GM21390 (cell line): Measurements from ENCODE around the gene NSL1.

ENCODE experiments used
- ATAC-seq: cut with Tn5 transposase; IDR thresholded peaks from one replicate; pipeline ENCODE4 v1.9.1; 2021; ENCODE audit not compliant: unreplicated experiment

NSL1 gene, protein sequence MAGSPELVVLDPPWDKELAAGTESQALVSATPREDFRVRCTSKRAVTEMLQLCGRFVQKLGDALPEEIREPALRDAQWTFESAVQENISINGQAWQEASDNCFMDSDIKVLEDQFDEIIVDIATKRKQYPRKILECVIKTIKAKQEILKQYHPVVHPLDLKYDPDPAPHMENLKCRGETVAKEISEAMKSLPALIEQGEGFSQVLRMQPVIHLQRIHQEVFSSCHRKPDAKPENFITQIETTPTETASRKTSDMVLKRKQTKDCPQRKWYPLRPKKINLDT

DNA sequence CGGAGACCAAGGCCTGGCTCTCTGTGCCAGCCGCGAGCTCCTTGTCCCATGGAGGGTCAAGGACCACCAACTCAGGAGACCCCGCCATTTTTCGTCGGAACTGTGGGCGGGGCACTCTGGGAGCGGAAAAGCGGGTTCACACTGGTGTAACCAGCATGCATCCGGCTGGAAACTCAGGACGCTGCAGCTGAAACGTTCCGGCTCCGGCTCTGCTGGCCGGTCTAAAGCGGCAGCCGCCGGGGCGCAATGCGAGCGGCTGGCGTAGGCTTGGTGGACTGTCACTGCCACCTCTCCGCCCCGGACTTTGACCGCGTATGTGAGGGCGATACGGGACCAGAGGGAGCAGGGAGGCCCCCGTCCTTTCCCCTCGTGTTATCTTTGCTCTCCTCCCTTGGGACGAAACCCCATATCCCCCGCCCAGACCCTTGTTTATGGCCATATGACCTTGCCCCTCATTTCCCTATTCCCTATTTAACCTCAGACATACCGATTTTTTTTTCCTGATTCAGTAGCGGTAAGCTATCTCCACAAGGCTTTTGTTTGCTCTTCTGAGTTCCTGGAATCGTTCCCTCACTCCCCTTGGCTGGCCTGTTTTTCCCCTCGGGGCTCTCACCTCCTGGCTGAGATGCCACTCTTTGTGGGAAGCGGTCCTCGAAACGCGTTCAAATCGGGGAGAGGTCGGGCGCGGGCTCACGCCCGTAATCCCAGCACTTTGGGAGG, at the start of gene NSL1, which contains the start of gene TATDN3:
TSS of gene NSL1 (minus strand) at position 102 of the 720 bp plus-strand sequence. CDS start at position 88, 14 bp downstream.
TSS of gene TATDN3 (plus strand) at position 219 of the 720 bp plus-strand sequence. CDS start at position 247, 28 bp downstream.
- ATAC-seq, result peak; percentile 63

DNA sequence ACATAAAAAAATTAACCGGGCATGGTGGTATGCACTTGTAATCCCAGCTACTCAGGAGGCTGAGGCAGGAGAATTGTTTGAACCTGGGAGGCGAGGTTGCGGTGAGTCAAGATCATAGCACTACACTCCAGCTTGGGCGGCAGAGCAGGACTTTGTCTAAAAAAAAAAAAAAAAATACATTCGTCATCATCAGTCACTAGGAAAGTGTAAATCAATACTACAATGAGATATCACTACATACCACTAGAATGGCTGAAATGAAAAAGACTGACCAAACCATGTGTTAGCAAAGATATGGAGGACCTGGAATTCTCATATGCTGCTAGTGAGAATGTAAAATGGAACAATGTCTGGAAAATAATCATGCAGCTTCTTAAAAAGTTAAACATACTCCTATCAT, 46.6 kb upstream of the NSL1 start:
- no peak for ATAC-seq

DNA sequence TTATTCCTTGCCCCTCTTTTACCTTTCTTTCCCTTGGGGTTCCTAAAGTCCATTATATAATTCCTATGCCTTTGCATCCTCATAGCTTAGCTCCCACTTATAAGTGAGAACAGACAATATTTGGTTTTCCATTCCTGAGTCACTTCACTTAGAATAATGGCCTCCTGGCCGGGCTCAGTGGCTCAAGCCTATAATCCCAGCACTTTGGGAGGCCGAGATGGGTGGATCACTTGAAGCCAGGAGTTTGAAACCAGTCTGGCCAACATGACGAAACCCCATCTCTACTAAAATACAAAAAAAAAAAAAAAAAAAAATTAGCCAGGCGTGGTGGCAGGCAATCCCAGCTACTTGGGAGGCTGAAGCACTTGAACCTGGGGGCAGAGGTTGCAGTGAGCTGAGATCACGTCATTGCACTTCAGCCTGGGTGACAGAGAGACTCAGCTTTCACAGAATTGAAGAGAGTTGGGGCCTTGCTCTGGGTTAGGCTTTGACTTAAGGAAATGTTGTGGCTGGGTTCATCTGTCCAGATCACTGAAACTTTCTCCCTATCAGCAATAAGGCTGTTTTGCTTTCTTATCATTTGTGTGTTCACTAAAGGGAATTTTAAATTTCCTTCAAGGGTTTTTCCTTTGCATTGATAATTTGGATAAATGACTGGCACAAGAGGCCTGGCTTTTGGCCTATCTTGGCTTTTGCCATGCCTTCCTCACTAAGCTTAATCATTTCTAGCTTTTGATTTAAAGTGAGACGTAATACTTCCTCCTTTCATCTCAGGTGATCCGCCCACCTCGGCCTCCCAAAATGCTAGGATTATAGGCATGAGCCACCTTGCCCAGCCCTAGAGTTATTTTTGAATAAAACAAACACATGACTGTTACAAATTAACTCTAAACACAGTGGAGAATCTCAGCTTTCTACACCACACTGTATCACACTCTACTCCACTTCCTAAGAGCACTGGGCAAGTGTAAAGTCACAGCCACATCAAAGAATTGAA, 41.9 kb upstream of the NSL1 start:
- peak; percentile 73 for ATAC-seq

DNA sequence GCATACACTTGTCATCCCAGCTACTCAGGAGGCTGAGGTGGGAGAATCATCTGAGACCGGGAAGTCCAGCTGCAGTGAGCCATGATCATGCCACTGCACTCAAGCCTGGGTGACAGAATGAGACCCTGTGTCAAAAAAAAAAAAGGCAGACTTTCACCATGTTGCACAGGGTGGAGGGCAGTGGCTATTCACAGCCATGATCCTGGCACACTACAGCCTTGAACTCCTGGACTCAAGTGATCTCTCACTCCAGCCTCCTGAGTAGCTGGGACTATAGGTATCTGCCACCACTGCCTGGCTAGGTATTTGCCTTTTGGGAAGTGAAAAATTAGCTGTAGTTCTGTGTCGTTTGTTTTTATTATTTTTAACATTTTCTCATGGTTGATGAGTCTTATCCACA, 36.8 kb upstream of the NSL1 start:
- no peak for ATAC-seq

DNA sequence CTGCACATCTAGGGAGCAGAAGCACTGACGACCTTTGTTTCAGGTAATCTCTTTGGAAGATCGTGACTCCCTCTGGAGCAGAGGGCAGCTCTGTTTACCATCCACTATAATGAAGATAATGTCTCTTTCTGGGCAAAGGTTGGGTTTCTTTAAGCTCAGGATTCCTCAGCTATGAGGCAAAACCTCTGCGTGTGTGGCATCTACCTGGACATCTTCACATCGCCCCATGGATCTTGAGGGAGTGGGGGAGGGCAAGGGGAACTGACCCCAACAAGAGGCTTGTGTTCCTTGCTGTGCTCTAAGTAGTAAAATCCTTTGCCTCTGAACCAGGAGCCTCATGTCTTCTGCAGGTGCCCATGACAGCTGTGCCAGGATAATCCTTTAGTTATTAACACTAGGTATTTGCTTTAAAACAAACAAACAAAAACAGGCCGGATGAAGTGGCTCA, 36.3 kb upstream of the NSL1 start:
- ATAC-seq, result no peak

DNA sequence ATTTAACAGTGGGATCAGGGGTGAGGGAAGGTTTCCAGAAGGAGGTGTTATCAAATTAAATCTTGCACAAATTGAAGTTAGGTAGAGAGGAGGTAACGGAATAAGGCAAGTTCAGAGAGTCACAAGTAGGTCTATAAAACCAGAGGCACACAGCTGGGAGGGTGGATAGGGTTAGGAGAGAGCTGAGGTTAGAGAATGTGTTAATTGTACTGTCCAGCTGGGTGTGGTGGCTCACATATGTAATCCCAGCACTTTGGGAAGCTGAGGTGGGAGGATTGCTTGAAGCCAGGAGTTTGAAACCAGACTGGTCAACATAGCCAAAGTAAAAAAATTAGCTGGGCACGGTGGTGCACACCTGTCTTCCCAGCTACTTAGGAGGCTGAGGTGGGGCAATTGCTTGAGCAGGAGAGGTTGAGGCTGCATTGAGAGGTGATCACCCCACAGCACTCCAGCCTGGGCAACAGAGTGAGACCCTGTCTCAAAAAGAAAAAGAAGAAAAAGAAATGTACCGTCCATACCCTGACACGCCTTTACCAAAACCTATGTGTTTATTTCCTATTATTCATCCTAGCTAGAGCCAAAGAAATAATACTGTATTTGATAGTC, 35.7 kb upstream of the NSL1 start:
- no peak for ATAC-seq

DNA sequence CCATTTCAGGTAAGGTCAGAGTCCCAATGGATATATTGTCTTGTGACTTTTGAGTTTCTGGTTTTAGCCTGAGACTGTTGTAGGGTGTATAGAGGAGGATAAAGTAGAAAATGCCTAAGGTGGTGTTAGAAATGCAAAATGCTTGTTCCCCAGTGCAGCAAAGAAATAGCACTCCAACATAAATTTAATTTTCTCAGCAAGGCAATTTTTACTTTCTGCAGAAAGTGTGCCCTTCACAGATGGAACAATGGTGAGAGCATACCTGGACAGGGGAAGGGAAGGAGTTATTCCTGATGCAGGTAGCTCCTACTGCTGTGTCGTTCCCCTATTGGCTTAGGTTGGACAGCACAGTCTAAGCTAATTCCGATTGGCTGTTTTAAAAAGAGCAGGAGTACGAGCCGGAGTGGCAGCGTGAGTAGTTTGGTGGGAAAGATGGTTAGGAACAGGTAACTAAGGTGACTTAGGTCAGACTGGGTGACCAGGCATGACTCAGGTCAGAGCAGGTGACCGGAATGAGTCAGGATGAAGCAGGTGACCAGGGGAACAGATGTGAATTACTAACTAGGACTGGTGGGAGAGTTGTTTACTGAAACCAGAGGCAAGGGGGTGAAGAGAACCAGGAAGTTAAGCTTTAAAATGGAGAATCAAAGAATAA, 34.3 kb upstream of the NSL1 start:
- ATAC-seq, result no peak

DNA sequence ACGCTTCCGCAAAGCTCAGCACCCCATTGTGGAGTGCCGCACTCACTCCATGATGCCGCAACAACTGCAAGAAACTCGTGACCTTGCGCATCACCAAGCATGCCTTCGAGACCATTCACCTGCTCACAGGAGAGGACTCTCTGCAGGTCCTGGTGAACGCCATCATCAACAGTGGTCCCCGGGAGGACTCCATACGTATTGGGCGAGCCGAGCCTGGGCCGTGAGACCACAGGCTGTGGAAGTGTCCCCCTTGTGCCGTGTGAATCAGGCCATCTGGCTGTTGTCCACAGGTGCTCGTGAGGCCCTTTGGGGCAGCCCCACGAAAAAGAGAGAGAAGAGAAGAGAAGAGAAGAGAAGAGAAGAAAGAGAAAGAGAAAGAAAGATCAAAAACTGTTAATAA, 32.6 kb upstream of the NSL1 start:
- ATAC-seq, result no peak

DNA sequence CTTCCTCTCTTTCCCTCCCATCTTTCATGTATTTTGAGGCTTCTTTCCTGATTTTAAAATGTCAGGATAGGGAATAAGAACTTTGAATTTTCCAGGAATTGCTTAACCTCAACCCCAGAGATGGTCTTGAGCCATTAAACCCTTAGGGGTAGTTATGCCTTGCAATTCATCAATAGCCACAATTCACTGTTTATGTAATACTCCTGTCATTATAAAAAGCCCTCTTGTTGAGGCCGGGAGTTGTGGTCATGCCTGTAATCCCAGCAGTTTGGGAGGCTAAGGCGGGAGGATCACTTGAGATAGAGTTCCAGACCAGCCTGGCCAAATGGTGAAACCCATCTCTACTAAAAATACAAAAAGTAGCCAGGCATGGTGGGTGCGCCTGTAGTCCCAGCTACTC, 31.4 kb upstream of the NSL1 start:
- ATAC-seq, result no peak

DNA sequence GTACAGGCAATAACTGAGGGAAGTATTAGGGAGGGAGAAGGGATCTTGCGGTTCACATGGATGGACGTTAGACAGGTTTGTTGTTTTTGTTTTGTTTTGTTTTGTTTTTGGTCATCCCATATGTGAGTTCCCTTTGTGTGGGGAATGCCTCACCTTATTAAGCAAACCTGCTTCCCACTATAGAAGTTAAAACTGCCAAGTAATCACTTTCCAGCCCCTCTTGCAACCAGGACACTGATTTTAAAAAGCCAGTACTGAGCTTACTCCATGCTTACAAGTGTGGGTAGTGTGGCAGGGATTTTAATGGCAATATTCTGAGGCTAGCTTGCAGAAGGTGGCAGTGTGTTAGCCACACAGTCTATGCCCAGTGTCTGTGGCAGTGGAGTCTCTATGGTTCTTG, 29.4 kb upstream of the NSL1 start:
- ATAC-seq, result no peak

DNA sequence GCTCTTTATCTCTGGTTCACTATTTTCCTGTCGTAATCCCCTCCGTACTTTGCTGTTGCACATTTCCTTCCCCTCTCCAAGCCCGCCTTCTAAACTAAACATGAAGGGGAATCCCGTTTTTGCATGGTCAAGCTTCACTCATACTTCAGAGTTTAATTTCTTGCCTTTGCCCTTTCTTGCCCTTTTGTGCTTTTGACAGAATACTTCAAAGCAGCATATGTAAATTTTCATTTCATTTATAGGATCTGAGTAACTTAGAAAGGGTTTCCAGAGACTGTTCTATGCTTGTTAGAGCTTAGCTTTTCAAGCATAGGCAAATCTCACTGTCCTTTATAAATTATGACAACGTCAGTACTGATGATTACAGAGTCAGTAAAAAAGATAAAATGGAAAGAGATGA, 28.1 kb upstream of the NSL1 start:
- ATAC-seq, result peak; percentile 75

DNA sequence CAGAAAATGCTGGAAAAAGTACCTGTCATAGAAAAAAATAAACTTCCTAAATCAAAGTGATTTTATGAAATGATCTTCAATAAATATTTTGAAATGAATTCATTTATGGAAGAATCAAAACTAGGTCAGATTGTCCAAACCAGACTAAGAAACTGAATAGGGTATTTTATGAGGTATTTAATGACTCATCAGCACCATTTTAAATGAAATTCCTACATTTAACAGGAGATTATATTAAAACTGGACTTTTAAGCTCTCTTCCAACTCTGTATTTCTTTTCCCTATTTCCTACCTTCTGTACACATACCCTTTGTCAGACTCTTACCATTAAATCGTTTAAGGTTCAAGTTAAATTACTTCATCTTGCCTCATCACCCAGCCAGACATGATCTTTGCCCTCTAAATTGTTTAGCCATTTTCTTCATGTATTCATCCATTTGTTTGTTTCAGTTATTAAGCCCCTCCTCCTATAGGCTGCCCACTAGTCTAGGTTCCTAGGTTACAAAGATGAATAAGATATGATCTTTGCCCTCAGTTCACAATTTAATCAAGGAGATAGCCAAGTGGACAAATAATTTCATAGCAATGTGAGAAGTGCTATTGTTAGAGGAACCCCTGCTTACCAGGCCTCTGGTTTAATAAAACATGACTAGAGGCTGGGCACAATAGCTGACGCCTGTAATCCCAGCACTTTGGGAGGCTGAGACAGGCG, 25.1 kb upstream of the NSL1 start:
- no peak for ATAC-seq

DNA sequence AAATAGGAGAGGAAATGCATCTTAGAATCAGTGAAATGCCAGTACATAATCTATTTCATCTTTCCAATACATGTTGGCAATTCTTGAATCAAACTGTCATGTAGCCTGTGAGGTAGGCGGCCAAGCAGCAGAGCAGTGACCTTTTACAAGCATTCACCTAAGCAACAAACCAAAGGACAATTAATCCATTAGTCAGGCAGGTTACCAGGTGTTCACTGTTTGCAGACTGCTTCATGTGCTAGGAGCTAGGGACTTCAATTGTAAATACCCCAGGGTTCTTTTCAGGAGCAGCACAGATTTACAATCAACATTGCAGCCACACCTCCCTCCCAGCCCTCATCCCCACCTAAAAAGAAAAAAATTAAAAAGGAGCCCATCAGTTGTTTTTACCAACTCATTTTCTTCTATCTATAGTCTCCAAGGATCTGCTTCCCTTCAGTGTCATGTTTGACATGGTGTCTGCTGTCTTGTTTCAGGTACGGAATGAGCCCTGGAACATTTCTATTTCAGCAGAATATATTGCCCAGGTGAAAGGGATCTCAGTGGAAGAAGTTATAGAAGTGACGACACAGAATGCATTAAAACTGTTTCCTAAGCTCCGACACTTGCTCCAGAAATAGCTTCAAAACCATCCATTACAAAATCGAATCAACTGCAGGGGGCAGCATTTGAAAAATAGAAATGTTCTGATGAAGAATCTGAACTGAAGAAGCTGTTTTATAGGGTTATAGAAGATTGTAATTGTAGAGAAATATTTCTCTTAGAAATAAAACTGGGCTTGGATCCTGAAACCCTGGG, 23.2 kb upstream of the NSL1 start:
- no peak for ATAC-seq

DNA sequence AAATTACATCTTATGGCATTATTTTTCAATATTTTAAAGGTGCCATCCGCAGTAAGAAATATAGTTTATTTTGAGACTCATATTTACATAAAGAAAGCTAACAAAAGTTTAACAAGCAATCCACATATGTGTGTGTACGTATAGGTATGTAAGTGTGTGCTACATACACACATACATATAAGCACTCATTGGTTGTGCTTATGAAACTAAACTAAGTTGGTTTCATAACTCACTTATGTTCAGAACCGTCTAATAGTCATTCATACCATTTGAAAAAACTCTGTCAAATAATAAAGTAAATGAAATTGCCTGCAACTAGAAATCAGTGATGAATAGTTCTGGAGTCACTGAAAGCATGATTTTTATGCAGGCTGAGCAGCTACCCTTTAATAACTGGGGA, 14.2 kb upstream of the NSL1 start:
- peak; percentile 54 for ATAC-seq

DNA sequence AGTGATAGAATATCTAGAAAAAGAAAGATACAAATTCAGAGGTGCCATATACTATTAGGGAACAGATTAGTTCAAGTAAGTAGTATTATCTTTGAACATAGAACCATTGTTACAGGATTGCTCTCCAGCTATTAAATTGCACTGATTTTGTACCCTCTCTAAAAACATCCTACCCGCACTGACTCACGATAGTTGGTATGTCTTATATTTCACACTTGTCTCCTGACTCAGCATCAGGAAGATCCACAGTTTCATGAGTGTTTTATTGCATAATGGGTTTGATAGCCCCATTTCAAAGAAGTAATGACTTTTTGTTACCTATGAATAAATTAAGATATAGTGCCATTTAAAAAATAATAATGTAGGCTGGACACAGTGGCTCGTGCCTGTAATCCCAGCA, 6.1 kb upstream of the NSL1 start:
- no peak for ATAC-seq

DNA sequence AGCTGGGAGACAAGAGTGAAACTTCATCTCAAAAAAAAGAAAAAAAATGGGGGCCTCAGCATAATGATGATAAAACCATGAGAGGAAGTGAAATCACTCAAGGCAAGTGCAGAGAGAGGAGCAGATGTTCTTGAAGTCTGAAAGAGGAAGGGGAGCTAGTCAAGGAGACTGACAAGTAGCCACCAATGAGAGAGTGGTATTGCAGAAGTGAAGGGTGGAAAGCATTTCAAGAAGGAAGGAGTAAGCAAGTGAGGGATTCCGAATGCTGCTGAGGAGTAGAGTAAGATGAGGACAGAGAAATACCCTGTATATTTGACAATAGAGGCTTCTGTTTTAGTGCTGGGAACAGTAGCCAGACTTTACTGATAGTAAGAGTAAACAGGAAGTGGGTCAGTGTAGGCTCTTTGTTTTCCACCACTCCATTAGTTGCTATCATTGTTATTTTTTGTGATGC, 3.0 kb upstream of the NSL1 start:
- ATAC-seq, result peak; percentile 86

DNA sequence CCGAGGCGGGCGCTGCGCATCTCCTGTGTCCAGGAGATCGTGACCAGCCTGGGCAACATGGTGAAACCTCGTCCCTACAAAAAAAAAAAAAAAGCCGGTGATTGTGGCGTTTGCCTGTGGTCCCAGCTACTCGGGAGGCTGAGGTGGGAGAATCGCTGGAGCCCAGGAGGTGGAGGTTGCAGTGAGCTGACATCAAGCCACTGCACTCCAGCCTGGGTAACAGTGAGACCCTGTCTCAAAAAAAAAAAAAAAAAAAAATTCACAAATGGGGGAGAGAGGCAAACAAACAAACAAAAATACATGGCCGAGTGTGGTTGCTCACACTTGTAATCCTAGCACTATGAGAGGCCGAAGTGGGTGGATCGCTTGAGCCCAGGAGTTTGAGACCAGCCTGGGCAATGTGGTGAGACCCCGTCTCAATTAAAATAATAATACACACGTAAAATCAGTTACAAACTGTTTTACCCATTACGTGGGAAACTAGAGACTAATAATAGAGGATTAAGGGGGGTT, 875 bp upstream of the NSL1 start:
- ATAC-seq, result no peak

DNA sequence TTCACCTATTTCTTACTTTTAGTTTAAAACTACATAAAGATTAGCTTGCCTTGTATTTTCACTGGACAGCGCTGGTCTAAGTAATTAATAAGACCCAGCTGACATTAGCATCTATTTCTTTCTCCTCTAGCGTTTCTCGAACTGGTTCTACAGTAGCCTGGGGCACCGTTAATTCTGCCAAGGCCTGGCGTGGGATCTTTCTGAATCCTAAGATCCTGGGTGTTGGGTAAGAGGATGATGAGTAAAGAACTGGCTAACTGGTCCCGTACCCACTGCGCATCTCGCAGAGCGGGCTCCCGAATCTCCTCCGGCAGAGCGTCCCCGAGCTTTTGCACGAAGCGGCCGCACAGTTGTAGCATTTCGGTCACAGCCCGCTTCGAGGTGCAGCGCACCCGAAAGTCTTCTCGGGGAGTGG, 309 bp downstream of the NSL1 start:
- peak; percentile 24 for ATAC-seq

DNA sequence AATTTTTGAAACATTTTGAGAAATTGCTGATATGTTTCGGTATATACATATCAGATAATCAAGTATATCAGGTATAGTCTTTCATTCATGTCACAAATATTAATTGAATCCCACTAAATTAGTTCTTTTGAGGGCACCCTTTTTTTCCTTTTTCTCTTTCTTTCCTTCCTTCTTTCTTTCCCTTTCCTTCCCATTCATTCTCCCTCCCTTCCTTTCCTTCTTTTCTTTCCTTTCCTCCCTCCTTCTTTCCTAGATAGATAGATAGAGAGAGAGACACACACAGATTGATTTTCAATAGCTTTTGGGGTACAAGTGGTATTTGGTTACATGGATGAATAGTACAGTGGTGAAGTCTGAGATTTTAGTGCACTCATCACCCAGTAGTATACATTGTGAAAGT, 5.7 kb downstream of the NSL1 start:
- no peak for ATAC-seq
